Skeletal muscle tissue (tissue), 4 donors: Measurements from ENCODE around the gene MTERF4. TPM values are rescaled to one million over a fixed set of nuclear protein-coding genes. Genes with fewer than 3 reads are reported as not detected.

Experiments used
- H3K27ac ChIP-seq: one replicate; pipeline ENCODE4 v1.7.0; 2013; ENCODE audit warnings: mild to moderate bottlenecking, low read depth, low read length, inconsistent platforms
- H3K27me3 ChIP-seq, 3 donors: one replicate each; pipeline ENCODE4 v1.7.0; 2013; ENCODE audit warnings: low read length in 3 of 3; ENCODE audit not compliant: control insufficient read depth in 3 of 3, insufficient read depth in 3 of 3
- H3K36me3 ChIP-seq, 3 donors: one replicate each; pipeline ENCODE4 v1.7.0; 2013; ENCODE audit warnings: low read length in 3 of 3; ENCODE audit not compliant: control insufficient read depth in 3 of 3, insufficient read depth in 3 of 3
- H3K4me1 ChIP-seq, 3 donors: one replicate each; pipeline ENCODE4 v1.7.0; 2013; ENCODE audit warnings: low read length in 3 of 3, mild to moderate bottlenecking in 3 of 3; ENCODE audit not compliant: control insufficient read depth in 3 of 3, insufficient read depth in 3 of 3
- H3K4me3 ChIP-seq, 3 donors: one replicate each; pipeline ENCODE4 v1.7.0; 2013; ENCODE audit warnings: low read length in 3 of 3
- H3K9ac ChIP-seq, 3 donors: one replicate each; pipeline ENCODE4 v1.7.0; 2013; ENCODE audit warnings: low read length in 3 of 3, mild to moderate bottlenecking in 3 of 3, moderate library complexity in 2 of 3, low read depth in 1 of 3
- H3K9me3 ChIP-seq, 3 donors: one replicate each; pipeline ENCODE4 v1.7.0; 2013; ENCODE audit warnings: low read length in 3 of 3; ENCODE audit not compliant: control insufficient read depth in 3 of 3
- total RNA-seq: library from RNA; depleted of rRNA; stranded (reverse); fragments of >200 nt; gene quantifications from one replicate; pipeline ENCODE4 v1.2.3, GENCODE V29; 2014
- donor health status: Osteomylitis.

The MTERF4 gene
- total RNA-seq, 1 donor from 2014 or later = 32.4 TPM

DNA sequence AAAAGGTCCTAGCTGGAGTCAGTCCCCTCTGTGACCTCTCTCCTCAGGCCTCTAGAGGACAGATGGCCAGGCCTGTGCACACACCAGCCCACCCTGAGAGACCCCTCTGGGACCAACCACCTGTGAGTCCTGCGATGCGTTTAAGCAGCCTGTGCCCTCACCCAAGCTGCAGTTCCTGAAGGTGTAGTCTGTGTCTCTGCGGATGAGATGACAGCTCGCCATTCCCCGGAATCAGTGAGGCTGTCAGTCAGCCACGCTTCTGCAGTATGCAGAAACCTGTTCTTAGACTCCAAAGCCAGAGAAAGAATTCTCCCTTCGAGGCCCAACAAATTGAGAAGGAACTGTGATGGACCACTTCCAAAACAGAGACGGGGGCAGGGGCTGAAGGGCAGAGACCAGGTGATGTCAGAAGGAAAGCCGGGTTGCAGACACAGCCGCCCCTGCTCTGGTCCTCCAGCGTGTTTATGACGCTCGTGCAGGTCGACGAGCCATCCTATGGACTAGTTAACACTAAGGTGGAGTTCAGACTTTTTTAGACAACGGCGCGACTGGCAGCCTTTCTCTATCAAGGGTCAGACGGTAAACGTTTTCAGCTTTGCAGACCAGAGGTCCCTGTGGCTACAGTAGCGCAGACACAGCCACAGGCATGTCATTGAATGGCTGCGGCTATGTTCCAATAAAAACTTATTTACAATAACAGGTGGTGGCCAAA lies 10.2 kb downstream of the MTERF4 start:
- Histone ChIP-seq H3K9me3 (no peaks in the 10 kb centered on the region), H3K9ac (no peak overlapping the region), H3K27me3 (no peaks in the 10 kb centered on the region), H3K4me3 (no peak overlapping the region), H3K27ac (no peak overlapping the region), H3K4me1 (peaks cover 3 to 10% (median 4%) of the 10 kb centered on the region in 3 donors), H3K36me3 (peaks cover 75 to 86% (median 83%) of the 10 kb centered on the region in 3 donors)

DNA sequence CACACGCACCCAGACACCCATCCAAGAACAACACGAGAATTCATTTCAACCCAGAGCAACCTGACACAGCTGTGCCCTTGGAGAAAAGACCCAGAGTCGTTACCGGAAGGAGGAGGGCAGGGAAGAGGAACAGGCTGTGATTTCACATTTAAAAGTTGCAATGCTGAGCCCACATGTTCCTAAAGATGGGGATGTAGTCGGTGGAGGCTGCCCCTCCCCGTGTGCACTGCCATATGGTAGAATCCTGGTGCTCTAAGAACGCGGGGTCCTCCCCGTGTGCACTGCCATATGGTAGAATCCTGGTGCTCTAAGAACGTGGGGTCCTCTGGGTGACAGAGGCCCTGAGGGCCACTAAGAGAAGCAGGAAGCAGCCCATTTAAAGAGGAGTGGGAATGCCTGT lies 10.9 kb downstream of the MTERF4 start:
- H3K9me3 ChIP-seq = no peaks in the 10 kb centered on the region
- no peak overlapping the region for H3K4me3 ChIP-seq
- H3K9ac ChIP-seq = no peak overlapping the region
- H3K36me3 ChIP-seq = peaks cover 72 to 88% (median 87%) of the 10 kb centered on the region in 3 donors
- peaks cover 3 to 10% (median 4%) of the 10 kb centered on the region in 3 donors for H3K4me1 ChIP-seq
- no peaks in the 10 kb centered on the region for H3K27me3 ChIP-seq
- H3K27ac ChIP-seq = no peak overlapping the region

DNA sequence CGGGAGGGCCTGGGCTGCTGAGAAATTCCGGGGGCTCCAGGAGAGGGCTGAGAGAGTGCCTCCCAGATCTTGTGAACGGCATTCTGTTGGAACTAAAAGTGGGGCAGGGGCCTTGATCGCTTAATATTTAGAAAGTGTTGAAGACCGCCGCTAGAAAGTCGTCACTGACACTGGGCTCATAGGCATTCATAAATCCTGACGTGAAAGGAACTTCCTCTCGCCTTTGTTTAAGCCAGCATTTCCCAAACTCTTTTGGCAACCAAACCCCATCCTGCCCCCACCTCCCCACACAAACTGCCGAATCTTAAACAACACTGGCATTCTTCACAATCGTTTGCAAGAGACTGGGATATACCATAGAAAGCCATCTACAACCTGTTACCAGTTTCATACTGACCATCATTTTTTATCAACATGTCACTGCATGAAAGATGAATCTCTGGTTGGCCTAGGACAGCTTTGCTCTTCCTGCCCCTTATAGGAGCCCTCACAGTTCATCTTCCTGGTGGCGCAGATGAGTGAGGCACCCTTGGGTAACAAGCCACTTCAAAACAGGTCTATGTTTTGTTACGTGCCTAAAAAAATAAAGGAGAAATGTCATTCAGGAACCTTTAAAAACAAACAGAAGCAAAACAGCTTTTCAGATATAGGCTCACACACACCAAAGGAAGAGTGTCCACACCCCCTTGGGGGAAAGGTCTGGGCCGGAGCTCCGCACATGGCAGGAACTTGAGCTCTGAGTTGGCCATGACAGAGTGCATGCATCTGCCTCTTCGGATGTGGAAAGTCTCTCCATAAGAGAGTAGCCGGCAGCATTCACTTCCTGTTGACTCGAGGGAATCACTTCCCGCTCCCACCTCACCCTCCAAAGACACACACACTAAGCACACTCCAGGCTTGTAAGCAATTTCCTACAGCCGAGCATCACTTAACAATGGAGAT lies 13.0 kb downstream of the MTERF4 start:
- no peak overlapping the region for H3K4me3 ChIP-seq
- no peak overlapping the region for H3K9ac ChIP-seq
- H3K36me3 ChIP-seq = peaks cover 57 to 78% (median 72%) of the 10 kb centered on the region in 3 donors
- peaks cover 3 to 10% (median 4%) of the 10 kb centered on the region in 3 donors for H3K4me1 ChIP-seq
- no peaks in the 10 kb centered on the region for H3K27me3 ChIP-seq
- no peaks in the 10 kb centered on the region for H3K9me3 ChIP-seq
- no peak overlapping the region for H3K27ac ChIP-seq

DNA sequence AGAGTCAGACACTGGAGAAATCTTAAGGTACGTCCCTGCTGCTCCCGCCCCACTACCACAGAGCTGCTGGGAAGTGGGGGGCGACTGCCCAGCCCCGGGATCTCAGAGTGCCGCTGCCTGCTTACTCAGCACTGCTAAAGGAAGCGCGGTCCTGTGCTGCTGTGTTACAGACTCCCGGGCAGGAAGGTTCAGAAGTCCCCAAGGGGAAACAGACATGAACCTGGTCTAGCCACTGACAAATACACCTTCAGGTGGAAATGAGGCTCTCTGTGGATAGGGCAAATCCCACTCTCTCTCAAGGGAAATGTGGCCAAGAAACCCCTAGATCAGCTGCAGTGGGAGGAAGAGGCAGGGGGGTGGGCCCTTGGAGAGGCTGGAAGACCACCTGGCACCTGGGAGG lies 13.7 kb downstream of the MTERF4 start:
- H3K9me3 ChIP-seq = no peaks in the 10 kb centered on the region
- no peak overlapping the region for H3K27ac ChIP-seq
- no peak overlapping the region for H3K4me3 ChIP-seq
- no peak overlapping the region for H3K9ac ChIP-seq
- no peaks in the 10 kb centered on the region for H3K27me3 ChIP-seq
- H3K36me3 ChIP-seq = peaks cover 54 to 72% (median 65%) of the 10 kb centered on the region in 3 donors
- H3K4me1 ChIP-seq = peaks cover 3 to 10% (median 4%) of the 10 kb centered on the region in 3 donors

DNA sequence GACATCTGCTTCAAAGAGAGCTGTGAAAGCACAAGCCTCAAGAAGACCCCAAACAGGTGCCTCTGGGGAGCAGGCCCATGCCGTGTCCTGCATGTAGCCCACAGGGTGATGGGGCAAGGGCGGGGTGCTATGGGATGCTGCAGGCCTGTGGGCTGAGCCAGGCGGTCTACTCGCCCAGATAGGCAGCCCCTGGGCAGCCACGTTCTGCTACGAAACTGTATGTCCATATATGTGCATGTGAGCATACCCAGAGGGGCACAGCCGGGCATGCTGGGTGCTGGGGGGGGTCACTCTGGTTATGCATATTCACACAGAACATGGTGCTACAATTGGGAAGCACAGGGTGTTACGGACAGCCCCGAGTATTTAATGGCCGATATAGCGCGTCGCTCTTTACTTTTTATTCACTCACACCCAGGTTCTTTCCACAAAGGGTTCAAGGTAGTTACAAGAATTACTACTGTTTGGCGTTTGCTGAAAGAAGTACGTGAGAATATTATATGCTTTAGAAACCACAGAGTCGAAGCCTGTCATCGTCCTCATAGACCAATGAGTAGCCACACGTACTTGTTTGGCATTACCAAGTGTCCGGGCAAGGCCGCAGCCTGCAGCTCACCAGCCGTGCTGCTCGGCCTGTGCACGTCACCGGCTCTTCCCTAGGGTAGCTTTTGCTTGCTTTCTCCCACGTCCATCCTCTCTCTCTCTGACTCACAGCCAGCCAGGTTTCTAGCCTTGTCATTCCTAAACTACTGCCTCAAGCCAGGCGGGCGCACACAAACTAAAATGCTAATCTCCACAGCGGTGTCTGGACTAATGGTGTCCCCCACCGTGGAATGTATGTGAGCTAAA lies 14.4 kb downstream of the MTERF4 start:
- H3K9me3 ChIP-seq = no peaks in the 10 kb centered on the region
- H3K9ac ChIP-seq = no peak overlapping the region
- H3K36me3 ChIP-seq = peaks cover 48 to 66% (median 59%) of the 10 kb centered on the region in 3 donors
- no peak overlapping the region for H3K27ac ChIP-seq
- H3K4me1 ChIP-seq = peaks cover 1 to 9% (median 3%) of the 10 kb centered on the region in 3 donors
- no peak overlapping the region for H3K4me3 ChIP-seq
- H3K27me3 ChIP-seq = no peaks in the 10 kb centered on the region

DNA sequence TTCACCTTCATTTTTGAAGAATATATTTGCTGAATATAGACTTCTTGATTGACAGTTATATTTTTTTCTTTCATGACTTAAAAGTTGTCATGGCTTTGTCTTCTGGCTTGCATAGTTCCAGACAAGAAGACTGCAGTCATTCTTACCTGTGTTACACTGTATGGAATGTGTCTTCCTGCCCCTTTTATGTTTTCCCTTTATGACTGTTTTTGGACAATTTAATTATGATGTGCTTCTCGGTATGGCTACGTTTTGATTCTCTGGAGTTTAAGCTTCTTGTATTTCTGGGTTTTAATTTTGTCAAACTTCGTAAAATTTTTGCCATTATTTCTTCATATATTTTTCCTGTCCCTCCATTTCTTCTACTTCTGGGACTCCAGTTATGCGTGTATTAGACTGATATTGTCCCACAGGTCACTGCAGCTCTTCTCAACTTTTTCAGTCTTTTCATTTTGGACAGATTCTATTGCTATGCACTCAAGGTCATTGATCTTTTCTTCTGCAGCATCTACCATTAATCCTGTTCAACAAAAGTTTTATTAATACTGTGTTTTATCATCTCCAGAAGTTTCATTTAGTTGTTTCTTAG lies 17.1 kb downstream of the MTERF4 start:
- no peak overlapping the region for H3K4me3 ChIP-seq
- H3K27ac ChIP-seq = no peak overlapping the region
- H3K36me3 ChIP-seq = peaks cover 30 to 42% (median 40%) of the 10 kb centered on the region in 3 donors
- no peaks in the 10 kb centered on the region for H3K27me3 ChIP-seq
- no peaks in the 10 kb centered on the region for H3K9me3 ChIP-seq
- H3K9ac ChIP-seq = no peak overlapping the region
- peaks cover 2 to 4% (median 3%) of the 10 kb centered on the region in 3 donors for H3K4me1 ChIP-seq

DNA sequence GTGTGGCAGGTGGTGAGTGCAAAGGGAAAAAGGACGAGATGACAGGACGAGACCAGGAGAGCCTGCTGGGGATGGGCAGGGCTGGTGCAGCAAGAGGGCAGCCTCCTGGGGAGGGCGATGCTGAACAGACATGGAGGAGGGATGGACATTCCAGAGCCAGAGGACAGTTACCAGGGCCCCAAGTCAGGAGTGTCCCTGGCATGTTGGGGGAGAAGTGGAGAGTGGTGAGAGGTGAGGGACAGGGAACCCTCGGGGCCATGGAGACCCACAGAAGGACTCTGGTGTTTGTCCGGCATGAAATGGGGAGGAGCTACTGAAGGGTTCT lies 19.0 kb downstream of the MTERF4 start:
- Histone ChIP-seq H3K4me3 (no peak overlapping the region), H3K4me1 (peaks cover 2 to 4% (median 3%) of the 10 kb centered on the region in 3 donors), H3K9me3 (no peaks in the 10 kb centered on the region), H3K27me3 (no peaks in the 10 kb centered on the region), H3K36me3 (peaks cover 13 to 25% (median 23%) of the 10 kb centered on the region in 3 donors), H3K9ac (no peak overlapping the region), H3K27ac (no peak overlapping the region)

DNA sequence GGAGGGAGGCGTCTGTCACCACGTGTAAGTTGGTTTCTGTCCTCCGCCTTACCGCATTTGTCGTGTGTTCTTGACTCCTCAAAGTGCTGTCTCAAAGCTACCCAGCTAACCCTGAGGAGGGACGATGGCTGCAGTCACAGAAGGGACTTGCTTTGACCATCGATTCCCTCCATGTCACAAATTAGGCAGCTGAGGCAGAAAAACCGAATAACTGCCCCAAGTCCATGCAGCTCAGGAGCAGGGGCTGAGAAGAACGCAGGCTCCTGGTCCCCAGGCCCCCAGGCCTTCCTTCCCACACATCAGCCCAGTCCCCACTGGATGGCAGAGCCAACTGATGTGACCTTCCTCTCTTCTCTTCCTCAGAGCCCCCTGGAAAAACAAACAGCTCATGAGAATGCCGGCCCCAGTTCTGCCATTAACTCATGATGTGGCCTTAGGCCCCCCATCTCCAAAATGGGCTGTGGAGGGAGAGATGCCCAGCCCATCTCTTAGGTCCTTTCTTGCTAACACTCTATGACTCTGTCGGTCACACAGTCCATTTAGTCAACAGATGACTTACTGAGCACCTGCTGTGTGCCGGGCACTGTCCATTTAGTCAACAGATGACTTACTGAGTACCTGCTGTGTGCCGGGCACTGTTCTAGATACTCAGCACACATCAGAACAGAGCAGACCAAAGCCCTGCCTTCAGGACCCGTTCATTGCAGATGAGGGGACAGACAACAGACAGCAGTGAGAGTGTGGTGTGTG lies 19.6 kb downstream of the MTERF4 start:
- Histone ChIP-seq H3K27me3 (no peaks in the 10 kb centered on the region), H3K4me3 (no peak overlapping the region), H3K9me3 (no peaks in the 10 kb centered on the region), H3K27ac (no peak overlapping the region), H3K4me1 (peaks cover 2 to 4% (median 3%) of the 10 kb centered on the region in 3 donors), H3K36me3 (peaks cover 8 to 20% (median 20%) of the 10 kb centered on the region in 3 donors), H3K9ac (no peak overlapping the region)
